Amniotic stem cell (primary cell): ENCODE data around the gene SFT2D1.
"Not testable (repeated sequence)": the region's sequence is repeated elsewhere in the genome, so short reads cannot be mapped to it uniquely, and the experiment has no call there.

Source experiments
- DNase-seq: peaks from one replicate; lab custom pipeline; 2025; lab: John Stamatoyannopoulos, UW

Gene SFT2D1

GRCh38 chr6:166342349-166343149 lies at the start of gene SFT2D1:
Gene SFT2D1, minus strand, starts transcription at chr6:166342545. Its CDS starts 64 bp downstream, at chr6:166342481.
- peak; percentile 37 for DNase-seq

- DNase-seq, result no peak
These were observed 46.8 kb upstream of the SFT2D1 start for GRCh38 chr6:166389119-166389518.

DNA sequence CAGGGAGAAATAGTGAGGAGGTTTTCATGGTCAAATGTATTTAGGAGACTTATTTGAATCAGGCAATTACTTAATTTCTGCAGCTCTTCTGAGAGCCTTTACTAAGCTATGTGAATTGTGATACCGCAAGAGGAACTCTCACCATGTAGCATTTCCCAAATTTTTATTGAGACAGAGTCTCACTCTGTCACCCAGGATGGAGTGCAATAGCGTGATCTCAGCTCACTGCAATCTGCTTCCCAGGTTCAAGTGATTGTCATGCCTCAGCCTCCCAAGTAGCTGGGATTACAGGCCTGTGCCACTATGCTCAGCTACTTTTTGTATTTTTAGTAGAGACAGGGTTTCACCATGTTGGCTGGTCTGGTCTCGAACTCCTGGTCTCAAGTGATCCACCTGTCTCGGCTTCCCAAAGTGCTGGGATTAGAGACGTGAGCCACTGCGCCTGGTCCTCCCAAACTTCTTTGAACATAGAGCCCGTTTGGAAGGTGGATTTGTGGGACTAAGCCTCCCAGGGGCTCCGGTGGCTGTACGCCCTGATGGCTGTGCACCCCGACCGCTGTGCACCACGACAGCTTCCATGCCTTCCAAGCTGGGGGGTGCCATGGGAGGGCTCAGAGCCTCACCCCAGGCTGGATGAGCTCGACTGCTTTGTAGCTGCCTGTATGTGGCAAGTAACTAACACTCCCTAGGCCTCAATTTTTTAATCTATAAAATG lies 46.1 kb upstream of the SFT2D1 start:
- DNase-seq, result no peak

- no peak for DNase-seq
These were observed 45.4 kb upstream of the SFT2D1 start for GRCh38 chr6:166387642-166388289.

GRCh38 chr6:166387098-166387497 lies 44.8 kb upstream of the SFT2D1 start:
- DNase-seq, result not testable (repeated sequence)

GRCh38 chr6:166386111-166386510 lies 43.8 kb upstream of the SFT2D1 start:
- no peak for DNase-seq

DNA sequence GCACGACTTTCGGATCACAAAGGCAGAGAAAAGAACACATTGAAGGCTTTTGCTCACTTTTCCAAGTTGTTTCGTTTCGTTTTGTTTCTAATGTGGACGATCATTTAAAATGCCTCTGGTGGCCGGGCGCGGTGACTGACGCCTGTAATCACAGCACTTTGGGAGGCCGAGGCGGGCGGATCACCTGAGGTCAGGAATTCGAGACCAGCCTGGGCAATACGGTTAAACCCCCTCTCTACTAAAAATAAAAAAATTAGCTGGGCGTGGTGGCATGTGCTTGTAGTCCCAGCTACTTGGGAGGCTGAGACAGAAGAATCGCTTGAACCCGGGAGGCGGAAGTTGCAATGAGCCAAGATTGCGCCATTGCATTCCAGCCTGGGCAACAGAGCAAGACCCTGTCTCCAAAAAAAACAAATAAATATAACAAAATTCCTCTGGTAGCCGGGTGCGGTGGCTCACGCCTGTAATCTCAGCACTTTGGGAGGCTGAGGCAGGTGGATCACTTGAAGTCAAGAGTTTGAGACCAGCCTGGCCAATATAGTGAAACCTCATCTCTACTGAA lies 41.5 kb upstream of the SFT2D1 start:
- DNase-seq, result not testable (repeated sequence)

DNA sequence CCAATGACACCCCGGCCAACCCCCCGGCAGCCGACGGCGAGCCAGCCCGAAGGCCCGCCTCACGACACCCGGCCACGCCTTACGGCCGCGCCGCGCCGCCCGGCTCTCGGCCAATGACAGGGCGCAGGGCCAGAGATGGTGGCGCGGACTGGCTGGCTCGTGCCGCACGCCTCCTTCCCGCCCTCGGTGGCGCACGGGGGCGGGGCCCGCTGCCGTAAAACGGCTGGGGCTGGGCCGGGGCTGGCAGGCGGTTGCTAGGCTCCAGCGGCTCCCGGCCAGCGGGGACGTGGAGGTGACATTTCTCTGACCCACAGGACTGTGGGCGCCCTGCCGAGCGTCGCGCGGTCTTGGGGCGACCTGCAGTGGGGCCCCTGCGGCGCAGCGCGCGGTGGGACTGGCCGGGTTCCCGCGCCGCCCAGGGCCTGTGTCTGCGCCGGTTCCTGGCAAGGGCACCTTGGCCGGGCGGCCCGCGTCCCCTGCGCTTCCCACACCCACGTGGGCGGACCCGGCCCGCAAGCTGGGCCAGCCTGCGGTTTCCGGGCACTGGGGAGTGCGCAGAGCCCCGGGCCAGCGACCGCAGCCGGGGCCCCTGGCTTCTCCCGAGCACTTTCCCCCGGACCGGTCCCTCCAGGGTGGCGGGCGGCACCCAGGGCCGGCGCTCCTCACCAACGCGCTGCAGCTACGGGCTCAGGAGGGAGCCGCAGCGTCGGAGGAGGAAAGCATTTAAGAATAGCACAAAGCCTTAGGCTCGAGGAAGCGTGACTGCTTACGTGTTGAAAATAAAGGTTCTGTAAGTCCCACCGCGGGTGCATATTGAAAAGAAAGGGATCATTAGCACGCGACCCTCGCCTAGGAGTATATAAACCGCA lies 40.8 kb upstream of the SFT2D1 start, which contains the start of gene MPC1:
TSS of gene MPC1 (minus strand) at position 8 of the 869 bp plus-strand sequence. CDS start 64 bp downstream, outside the sequence.
- peak; percentile 84 for DNase-seq

DNA sequence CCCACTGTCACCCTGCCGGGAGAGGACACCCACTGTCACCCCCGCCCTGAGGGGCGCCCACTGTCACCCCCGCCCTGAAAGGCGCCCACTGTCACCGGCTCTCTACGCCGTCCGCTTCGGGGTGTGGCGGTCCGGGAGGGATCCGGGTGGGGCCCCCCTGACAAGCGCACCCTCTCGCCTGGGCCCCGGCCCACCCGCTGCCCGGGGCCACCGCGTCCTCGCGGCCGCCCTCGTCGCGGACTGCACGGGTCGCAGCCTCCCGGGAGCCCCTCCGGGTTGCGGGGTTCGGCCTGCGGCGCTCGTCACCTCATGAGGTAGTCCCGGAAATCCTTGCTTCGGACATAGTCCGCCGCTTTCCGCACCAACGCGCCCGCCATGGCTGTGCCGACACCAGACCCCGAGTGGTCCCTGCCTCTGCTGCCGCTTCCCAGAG lies 40.2 kb upstream of the SFT2D1 start:
- no peak for DNase-seq

DNA sequence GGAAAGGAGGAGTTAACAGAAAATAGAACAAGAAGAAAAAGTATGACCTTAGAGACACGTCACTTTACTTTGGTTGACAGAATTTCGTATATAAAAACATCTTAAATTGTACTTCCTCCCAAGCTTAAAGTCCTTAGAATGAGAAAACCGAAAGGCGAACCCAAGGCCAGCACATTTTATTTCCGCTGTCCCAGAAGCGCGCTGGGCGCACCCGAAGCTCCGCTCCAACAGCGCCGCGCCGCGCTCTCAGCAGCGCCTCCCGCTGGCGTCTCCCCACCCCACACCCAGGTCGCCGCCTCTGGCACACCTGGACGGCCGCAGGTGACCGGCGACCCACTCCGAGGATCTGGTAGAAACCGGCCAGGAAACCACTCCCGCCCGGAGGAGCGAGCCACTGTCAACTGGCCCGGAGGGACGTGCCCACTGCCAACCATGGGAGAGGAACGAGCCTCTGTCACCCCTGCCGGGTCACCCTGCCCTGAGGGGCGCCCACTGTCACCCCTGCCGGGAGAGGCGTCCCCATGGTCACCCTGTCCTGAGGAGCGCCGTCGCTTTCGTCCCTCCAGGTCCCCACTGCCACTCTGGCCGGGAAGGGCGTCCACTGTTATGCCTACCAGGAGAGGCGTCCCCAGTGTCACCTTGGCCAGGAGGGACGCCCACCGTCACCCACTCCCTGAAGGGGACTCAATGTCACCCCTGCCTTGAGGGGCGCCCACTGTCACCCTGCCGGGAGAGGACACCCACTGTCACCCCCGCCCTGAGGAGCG lies 39.6 kb upstream of the SFT2D1 start:
- DNase-seq, result no peak

GRCh38 chr6:166381381-166381732 lies 39.0 kb upstream of the SFT2D1 start:
- no peak for DNase-seq

DNA sequence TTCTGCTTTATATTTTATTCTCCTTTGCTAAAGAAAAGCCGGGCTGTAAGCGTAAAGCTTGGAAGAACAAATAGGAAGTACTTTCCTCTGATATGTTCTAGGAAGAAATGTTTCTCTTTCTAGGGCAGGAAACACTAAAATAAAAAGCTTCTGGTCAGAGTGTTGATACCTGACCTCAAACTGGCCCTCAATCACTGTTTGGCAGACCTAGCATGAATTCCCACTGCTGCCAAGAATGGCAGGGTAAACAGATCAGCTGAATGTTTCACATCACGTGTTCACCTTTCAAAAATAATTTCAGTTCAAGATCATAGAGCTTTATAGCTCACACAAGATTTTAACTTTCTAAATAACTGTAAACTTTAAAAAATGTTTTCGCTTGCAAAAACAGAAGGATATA lies 37.5 kb upstream of the SFT2D1 start:
- no peak for DNase-seq

DNA sequence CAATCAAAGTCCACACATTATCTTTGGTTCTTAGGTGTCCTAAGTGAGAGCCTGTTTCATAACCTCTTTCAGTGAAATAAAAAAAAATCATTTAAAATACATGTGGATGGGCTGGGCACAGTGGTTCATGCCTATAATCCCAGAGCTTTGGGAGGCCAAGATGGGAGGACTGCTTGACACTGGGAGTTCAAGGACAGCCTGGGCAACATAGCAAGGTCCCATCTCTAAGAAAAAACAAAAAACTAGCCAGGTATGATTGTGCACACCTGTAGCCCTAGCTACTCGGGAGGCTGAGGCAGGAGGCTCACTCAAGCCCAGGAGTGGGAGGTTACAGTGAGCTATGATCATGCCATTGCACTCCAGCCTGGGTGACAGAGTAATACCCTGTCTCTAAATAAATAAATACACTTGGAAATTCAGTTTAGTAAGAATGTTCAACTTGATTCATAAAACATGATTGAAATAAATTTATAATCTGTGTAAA lies 36.8 kb upstream of the SFT2D1 start:
- DNase-seq, result no peak

DNA sequence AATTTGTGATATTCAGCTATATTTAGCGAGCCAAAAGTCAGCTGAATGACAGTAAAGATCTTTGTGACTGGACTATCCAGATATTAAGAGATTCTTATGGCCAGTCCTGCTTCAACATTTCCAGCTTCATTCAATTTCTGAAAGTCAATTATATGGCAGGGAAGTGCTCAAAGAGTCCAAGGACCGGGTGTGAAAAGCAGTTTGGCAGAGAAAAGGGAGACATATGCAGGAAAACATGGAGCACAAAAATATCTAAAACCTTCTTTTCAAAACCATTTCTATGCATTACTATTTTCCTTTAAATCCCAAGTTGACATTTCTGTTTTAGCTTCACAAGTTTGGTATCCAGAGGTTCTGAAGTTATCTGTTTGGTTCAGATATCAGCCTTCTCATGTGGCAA lies 35.4 kb upstream of the SFT2D1 start:
- DNase-seq, result no peak

DNA sequence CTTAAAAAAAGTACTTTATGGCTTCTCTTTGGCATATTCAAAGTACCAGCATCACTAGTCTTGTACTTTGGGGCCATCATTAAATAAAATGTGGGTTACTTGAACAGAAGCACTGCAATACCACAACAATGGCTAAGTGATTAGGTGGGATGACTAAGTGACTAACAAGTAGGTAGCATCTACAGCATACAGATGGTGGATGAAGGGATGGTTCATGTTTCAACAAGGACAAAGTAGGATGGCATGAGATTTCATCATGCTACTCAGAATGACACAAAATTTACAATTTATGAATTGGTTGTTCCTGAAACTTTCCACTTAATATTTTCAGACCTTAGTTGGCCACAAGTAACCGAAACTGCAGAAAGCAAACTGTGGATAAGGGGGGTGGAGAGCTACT lies 32.7 kb upstream of the SFT2D1 start:
- no peak for DNase-seq

DNA sequence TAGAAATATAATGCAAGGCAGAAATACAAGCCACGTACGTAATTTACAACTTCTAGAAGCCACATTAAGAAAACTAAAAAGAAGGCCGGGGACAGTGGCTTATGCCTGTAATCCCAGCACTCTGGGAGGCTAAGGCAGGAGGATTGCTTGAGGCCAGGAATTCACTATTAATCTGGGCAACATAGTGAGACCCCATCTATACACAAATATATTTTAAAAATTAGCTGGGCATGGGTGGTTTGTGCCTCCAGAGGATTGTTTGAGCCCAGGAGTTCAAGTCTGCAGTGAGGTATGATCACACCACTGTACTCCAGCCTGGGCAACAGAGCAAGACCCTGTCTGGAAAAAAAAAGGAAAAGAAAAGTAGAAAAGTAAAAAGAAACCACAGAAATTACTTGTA lies 28.1 kb upstream of the SFT2D1 start:
- no peak for DNase-seq

GRCh38 chr6:166369782-166370181 lies 27.4 kb upstream of the SFT2D1 start:
- DNase-seq, result no peak

GRCh38 chr6:166366921-166367320 lies 24.6 kb upstream of the SFT2D1 start:
- DNase-seq, result no peak

GRCh38 chr6:166365806-166366205 lies 23.5 kb upstream of the SFT2D1 start:
- DNase-seq, result no peak

GRCh38 chr6:166365221-166365620 lies 22.9 kb upstream of the SFT2D1 start:
- no peak for DNase-seq

DNA sequence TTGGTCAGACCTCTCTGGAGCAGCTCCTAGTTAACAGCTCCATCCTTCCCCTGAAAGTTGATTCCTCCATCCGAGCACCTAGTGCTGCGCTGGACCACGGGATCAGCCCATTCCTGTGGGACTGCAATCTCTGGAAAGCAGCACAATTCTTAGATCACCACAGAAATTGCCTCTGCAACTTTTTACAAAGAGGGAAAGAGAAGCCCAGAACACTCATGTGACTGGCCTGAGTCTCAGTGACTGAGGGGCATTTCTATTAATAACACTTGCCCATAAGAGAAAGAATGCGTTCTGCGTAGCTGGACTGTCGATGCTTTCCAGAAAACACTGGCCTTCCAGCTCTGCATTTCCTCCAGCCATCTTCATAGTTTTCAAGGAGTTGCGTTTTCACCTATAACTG lies 22.1 kb upstream of the SFT2D1 start:
- DNase-seq, result no peak
